Vagina (tissue), 2 donors: ENCODE results near the gene STYXL1. TPM values are rescaled to one million over a fixed set of nuclear protein-coding genes. Genes with fewer than 3 reads are reported as not detected.
"Not testable (repeated sequence)": the region's sequence is repeated elsewhere in the genome, so short reads cannot be mapped to it uniquely, and the experiment has no call there.

Experiments used
- DNase-seq, 2 donors: peaks; one replicate each; pipeline ENCODE4 v3.0.0-alpha.2; 2017; ENCODE audit errors: extremely low spot score in 2 of 2
- H3K27ac ChIP-seq: fragments of 200-600 bp; sonication (generic); one replicate; pipeline ENCODE4 v1.5.1; 2019
- H3K27me3 ChIP-seq: fragments of 200-600 bp; sonication (generic); one replicate; pipeline ENCODE4 v1.5.1; 2019
- H3K36me3 ChIP-seq, 2 donors: fragments of 200-600 bp; sonication (generic); one replicate each; pipeline ENCODE4 v1.5.1; 2017 to 2019
- H3K4me1 ChIP-seq: fragments of 200-600 bp; sonication (generic); one replicate; pipeline ENCODE4 v1.5.1; 2019
- H3K4me3 ChIP-seq, 2 donors: fragments of 200-600 bp; sonication (generic); 1 replicate in 1 of 2; 2 replicates in 1 of 2; pipeline ENCODE4 v1.5.1; 2016 to 2019
- H3K9me3 ChIP-seq: fragments of 200-600 bp; sonication (generic); one replicate; pipeline ENCODE4 v1.5.1; 2019
- POLR2A ChIP-seq, 2 donors: fragments of 450-650 bp; IDR thresholded peaks; one replicate each; pipeline ENCODE4 v1.6.1; 2017; ENCODE audit warnings: antibody characterized with exemption in 2 of 2, mild to moderate bottlenecking in 2 of 2, moderate library complexity in 2 of 2
- POLR2AphosphoS5 ChIP-seq, 2 donors: sonication (generic); formaldehyde crosslinking; IDR thresholded peaks; one replicate each; pipeline ENCODE4 v1.9.0; 2017; ENCODE audit warnings: antibody characterized with exemption in 2 of 2, mild to moderate bottlenecking in 2 of 2, low read depth in 1 of 2; ENCODE audit not compliant: insufficient read depth in 1 of 2
- intact Hi-C: fragments of 100-400 bp; cut with DNase I; formaldehyde crosslinking; loops from one replicate; pipeline ENCODE4 v1.15.1; 2023
- total RNA-seq: library from RNA; depleted of rRNA; stranded (reverse); fragments of >200 nt; gene quantifications from one replicate; pipeline ENCODE4 v1.2.3, GENCODE V29; 2016
- TF ChIP-seq, protein P1 (sequence below), 3 experiments: fragments of 450-650 bp in 2 of 3; fragments of 200-600 bp in 1 of 3; sonication (generic) in 1 of 3; IDR thresholded peaks; one replicate each; pipeline ENCODE4 v1.5.1; 2017 to 2019; ENCODE audit warnings: antibody characterized with exemption in 3 of 3, mild to moderate bottlenecking in 2 of 3, moderate library complexity in 2 of 3

The STYXL1 gene
- total RNA-seq, 1 donor from 2014 or later: 27.3 TPM

DNA sequence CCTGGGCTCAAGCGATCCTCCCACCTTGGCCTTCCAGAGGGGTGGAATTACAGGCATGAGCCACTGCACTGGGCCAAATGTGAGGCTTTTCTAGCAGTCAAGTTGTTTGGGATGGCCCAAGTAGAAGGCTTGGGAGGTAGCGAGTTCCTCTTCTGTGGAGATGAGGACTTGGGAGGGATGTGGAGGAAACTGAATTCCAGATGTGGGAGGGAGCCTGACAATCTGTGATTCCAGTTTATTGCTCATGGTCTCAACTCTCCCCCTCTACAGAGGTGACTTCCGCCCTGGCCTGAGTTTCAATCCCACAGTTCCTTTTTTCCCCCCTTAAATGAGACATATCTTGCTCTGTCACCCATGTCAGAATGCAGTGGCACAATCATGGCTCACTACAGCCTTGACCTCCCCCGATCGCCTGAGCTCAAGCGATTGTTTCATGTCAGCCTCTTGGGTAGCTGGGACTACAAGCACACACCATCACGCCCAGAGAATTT is 3.4 kb downstream of the STYXL1 start:
- no peak overlapping the region for H3K27ac ChIP-seq
- intact Hi-C loops: no loop called here
- no peaks in the 10 kb centered on the region for H3K27me3 ChIP-seq
- no peak for TF ChIP-seq POLR2A (IDR thresholded peaks at IDR 0.05)
- no peak for TF ChIP-seq POLR2AphosphoS5 (IDR thresholded peaks at IDR 0.05; ENCODE audit: insufficient read depth in 1 of 2, low read depth in 1 of 2)
- peaks cover 32% of the 10 kb centered on the region for H3K4me1 ChIP-seq
- H3K36me3 ChIP-seq: no peaks in the 10 kb centered on the region
- H3K9me3 ChIP-seq: no peaks in the 10 kb centered on the region
- no peak for DNase-seq
- H3K4me3 ChIP-seq: no peak overlapping the region

DNA sequence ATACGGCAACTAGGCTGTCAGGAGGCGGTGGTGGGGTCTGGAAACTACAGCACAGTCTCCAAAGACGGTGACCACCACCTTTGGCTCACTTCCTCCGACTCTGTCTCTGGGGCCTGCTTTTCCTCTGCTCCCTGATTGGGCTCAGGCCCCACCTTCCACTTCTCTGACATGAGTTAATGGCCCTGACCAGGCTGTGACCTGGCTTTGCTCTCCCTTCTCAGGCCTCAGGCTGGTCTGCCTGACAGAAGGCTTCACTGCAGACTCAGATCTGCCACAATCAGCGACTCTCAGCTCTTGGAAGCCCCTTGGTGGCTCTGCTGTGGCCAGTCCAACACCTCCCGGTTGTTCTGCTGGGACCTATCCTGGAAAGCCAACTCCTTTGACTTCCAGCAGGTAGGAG is 7.7 kb downstream of the STYXL1 start:
- intact Hi-C loops: no loop called here
- no peak for TF ChIP-seq POLR2AphosphoS5 (IDR thresholded peaks at IDR 0.05; ENCODE audit: insufficient read depth in 1 of 2, low read depth in 1 of 2)
- TF ChIP-seq, protein P1, sequence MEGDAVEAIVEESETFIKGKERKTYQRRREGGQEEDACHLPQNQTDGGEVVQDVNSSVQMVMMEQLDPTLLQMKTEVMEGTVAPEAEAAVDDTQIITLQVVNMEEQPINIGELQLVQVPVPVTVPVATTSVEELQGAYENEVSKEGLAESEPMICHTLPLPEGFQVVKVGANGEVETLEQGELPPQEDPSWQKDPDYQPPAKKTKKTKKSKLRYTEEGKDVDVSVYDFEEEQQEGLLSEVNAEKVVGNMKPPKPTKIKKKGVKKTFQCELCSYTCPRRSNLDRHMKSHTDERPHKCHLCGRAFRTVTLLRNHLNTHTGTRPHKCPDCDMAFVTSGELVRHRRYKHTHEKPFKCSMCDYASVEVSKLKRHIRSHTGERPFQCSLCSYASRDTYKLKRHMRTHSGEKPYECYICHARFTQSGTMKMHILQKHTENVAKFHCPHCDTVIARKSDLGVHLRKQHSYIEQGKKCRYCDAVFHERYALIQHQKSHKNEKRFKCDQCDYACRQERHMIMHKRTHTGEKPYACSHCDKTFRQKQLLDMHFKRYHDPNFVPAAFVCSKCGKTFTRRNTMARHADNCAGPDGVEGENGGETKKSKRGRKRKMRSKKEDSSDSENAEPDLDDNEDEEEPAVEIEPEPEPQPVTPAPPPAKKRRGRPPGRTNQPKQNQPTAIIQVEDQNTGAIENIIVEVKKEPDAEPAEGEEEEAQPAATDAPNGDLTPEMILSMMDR (IDR thresholded peaks at IDR 0.05): no peak
- no peaks in the 10 kb centered on the region for H3K4me1 ChIP-seq
- no peaks in the 10 kb centered on the region for H3K9me3 ChIP-seq
- H3K27ac ChIP-seq: no peak overlapping the region
- no peak for DNase-seq
- no peaks in the 10 kb centered on the region for H3K27me3 ChIP-seq
- H3K36me3 ChIP-seq: no peaks in the 10 kb centered on the region
- no peak overlapping the region for H3K4me3 ChIP-seq

DNA sequence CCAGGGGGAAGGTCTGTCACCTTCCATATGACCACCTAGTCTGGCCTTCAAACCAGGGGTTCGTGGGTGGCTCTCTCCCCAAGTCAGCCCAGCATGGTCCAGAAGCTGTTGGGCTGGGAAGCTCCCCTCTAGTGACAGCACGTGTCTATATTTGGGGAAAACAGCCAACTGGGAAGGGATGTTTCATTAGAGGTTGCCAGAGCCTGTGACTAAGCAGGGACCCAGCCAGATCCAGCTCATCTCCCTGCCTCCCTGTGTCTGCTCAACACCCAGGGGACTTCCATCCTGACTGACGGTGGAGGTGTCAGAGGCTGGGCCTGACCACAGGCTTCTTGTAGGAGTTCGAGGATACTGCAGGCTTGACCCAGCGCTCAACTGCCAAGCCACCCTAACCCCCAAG is 10.5 kb downstream of the STYXL1 start:
- Histone ChIP-seq H3K4me3 (no peak overlapping the region), H3K4me1 (no peaks in the 10 kb centered on the region), H3K9me3 (no peaks in the 10 kb centered on the region), H3K27me3 (no peaks in the 10 kb centered on the region), H3K27ac (no peak overlapping the region), H3K36me3 (no peaks in the 10 kb centered on the region)
- DNase-seq: no peak
- intact Hi-C loops: no loop called here
- TF ChIP-seq POLR2A (IDR thresholded peaks at IDR 0.05): no peak
- no peak for TF ChIP-seq POLR2AphosphoS5 (IDR thresholded peaks at IDR 0.05; ENCODE audit: insufficient read depth in 1 of 2, low read depth in 1 of 2)

DNA sequence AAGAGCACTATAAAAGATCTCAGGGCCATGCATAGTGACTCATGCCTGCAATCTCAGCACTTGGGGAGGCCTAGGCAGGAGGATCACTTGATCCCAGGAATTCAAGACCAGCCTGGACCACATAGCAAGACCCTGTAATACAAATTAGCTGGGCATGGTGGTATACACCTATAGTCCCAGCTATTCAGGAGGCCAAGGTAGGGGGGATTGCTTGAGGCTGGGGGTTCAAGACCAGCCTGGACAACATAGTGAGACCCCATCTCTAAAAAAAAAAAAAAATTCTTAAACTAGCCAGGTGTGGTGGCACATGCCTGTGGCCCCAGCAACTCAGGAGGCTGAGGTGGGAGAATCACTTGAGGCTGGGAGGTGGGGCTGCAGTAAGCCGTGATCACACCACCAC is 15.8 kb downstream of the STYXL1 start:
- no peaks in the 10 kb centered on the region for H3K9me3 ChIP-seq
- no peak overlapping the region for H3K4me3 ChIP-seq
- no peaks in the 10 kb centered on the region for H3K27me3 ChIP-seq
- TF ChIP-seq POLR2AphosphoS5 (IDR thresholded peaks at IDR 0.05; ENCODE audit: insufficient read depth in 1 of 2, low read depth in 1 of 2) (no peak), POLR2A (IDR thresholded peaks at IDR 0.05) (no peak)
- TF ChIP-seq, protein P1 (IDR thresholded peaks at IDR 0.05): no peak
- H3K36me3 ChIP-seq: no peaks in the 10 kb centered on the region
- H3K27ac ChIP-seq: no peak overlapping the region
- DNase-seq: no peak
- no peaks in the 10 kb centered on the region for H3K4me1 ChIP-seq
- intact Hi-C loops: no loop called here

DNA sequence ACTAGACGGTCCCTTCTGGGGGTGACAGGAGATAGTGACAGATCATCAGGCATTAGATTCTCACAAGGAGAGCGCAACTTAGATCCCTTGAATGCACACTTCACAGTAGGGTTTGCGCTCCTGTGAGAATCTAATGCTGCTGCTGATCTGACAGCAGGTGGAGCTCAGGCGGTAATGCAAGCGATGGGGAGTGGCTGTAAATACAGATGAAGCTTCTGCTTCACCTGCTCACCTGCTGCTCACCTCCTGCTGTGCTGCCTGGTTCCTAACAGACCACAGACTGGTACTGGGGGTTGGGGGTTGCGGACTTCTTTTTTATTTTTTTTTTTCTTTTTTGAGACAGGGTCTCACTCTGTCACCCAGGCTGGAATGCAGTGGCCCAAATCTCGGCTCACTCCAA is 18.1 kb downstream of the STYXL1 start:
- H3K4me3 ChIP-seq, H3K4me1 ChIP-seq, H3K27ac ChIP-seq, H3K36me3 ChIP-seq, H3K27me3 ChIP-seq, H3K9me3 ChIP-seq, DNase-seq, intact Hi-C loops: not testable (repeated sequence)

DNA sequence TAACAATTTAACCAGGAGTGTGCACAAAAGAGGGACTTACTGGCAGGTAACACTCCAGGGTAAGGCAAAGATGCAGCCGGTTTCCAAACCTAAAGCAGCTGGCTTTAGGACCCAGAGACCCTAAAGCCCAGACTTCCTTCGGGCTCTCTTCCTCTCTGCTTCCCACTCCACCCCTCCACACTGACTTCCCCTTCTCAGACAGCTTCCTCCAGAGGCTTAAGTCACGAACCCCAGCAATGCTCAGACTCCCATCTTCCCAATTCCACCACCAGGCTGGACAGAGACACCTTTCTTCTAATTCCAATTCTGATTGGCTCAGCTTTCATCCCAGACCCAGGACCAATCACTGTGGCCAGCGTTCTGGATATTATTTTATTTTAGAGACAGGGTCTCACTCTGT is 24.8 kb downstream of the STYXL1 start:
- peaks cover 0 to 25% of the 10 kb centered on the region in 2 donors for H3K36me3 ChIP-seq
- H3K4me3 ChIP-seq: no peak overlapping the region
- TF ChIP-seq POLR2AphosphoS5 (IDR thresholded peaks at IDR 0.05; ENCODE audit: insufficient read depth in 1 of 2, low read depth in 1 of 2): no peak
- H3K27ac ChIP-seq: no peak overlapping the region
- no peaks in the 10 kb centered on the region for H3K27me3 ChIP-seq
- DNase-seq: no peak
- no peaks in the 10 kb centered on the region for H3K9me3 ChIP-seq
- intact Hi-C loops: loop anchor here (5.0 kb wide), 1 partner anchor 151 kb away; no protein-coding TSS in a partner anchor
- no peaks in the 10 kb centered on the region for H3K4me1 ChIP-seq

DNA sequence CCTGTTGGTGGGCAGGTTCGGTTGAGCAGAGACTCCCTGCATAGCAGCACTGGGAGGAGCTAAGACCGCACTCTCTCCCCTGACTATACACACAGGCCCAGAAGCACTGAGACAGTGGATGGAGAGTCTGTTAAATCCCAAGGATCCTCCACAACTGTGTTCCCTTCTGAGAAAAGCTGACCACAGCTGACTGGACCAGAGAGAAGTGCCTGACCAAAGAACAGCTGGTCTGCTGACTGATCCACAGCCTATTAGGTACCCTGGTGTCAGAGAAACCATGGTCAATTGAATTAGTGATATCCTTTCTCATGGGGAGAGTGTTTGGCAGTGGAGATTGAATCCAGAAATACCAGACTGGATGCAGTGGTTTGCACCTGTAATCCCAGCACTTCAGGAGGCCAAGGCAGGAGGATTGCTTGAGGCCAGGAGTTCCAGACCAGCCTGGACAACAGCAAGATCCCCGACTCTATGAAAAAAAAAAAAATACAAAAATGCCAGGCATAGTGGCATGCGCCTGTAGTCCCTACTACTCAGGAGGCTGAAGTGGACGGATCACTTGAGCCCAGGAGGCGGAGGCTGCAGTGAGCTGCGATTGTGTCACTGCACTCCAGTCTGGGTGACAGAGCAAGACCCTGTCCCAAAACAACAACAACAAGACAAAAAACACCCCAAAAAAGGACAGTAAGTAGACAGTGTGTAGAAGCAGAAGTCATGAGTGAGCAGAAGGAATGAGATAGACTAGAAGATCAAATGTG is 25.6 kb downstream of the STYXL1 start:
- H3K36me3 ChIP-seq: peaks cover 0 to 25% of the 10 kb centered on the region in 2 donors

More for the DNA sequence above, 25.6 kb downstream of the STYXL1 start:
- TF ChIP-seq POLR2AphosphoS5 (IDR thresholded peaks at IDR 0.05; ENCODE audit: insufficient read depth in 1 of 2, low read depth in 1 of 2) (no peak), POLR2A (IDR thresholded peaks at IDR 0.05) (no peak)
- Histone ChIP-seq H3K4me3 (no peak overlapping the region), H3K27me3 (no peaks in the 10 kb centered on the region), H3K9me3 (no peaks in the 10 kb centered on the region), H3K27ac (no peak overlapping the region), H3K4me1 (no peaks in the 10 kb centered on the region)
- no peak for DNase-seq
- intact Hi-C loops: loop anchor here (5.0 kb wide), 1 partner anchor 150 kb away; no protein-coding TSS in a partner anchor
